Right ventricle myocardium superior (tissue), 1 donor: ENCODE measurements around the gene SIPA1L3. TPM values are rescaled to one million over a fixed set of nuclear protein-coding genes. Genes with fewer than 3 reads are reported as not detected.

ENCODE experiments used
- ATAC-seq: fragments of 200-7000 bp; cut with Tn5 transposase; one replicate; pipeline ENCODE4 v1.9.1; 2020; ENCODE audit warnings: mild to moderate bottlenecking; ENCODE audit not compliant: poor library complexity
- DNase-seq: peaks from one replicate; pipeline ENCODE4 v3.0.0-alpha.2; 2020
- intact Hi-C: fragments of 100-400 bp; cut with DNase I; formaldehyde crosslinking; loops from one replicate; pipeline ENCODE4 v1.11.2; 2022
- total RNA-seq: library from RNA; stranded (reverse); fragmentation: NEBNext Ultra II Directional; extraction: Animal tissue kit (Norgen Biotek cat#: 25700); gene quantifications from one replicate; pipeline ENCODE4 v1.2.1, GENCODE V29; 2021
- donor health status: DM: no; HTN: yes; CAD: no; lungs with severe emphysema.

Gene SIPA1L3
- total RNA-seq, 1 donor from 2014 or later, result 8.5 TPM

DNA sequence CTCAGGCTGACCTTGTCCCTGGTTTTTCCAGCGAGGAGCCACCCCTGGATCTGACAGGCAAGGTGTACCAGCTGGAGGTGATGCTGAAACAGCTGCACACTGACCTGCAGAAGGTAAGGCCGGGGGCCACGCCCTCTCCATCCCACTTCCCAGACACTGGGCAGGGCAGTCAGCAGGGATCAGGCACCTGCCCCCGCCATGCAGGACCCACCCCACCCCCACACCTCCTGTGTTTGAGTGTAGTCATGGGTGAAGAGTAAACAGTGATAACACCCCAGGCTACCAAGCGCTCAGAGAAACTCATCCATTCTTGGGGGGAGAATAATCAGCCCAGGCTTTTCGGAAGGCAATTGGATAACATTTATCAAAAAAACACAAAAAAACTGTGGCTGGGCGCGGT, 297.1 kb downstream of the SIPA1L3 start:
- DNase-seq (no peak), ATAC-seq (peak; percentile 43)
- intact Hi-C loops, result no loop called here

DNA sequence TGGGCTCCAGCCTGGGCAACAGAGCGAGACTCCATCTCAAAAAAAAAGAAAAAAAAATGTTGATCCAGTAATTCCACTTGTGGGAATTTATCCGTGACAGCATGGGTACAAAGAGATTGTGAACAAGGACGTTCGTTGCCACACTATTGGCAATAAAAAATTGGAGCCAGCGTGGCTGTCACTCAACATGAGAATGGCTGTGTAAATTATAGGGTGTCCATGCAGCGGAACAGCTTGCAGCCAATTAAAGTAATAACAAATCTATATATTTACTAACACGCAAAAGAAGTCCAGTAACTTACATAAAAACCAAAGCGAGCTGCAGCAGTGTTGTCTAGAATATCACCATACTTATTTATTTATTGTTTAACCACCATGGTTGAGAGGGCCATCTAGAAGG, 297.7 kb downstream of the SIPA1L3 start:
- intact Hi-C loops, result no loop called here
- DNase-seq (no peak), ATAC-seq (no peak)

DNA sequence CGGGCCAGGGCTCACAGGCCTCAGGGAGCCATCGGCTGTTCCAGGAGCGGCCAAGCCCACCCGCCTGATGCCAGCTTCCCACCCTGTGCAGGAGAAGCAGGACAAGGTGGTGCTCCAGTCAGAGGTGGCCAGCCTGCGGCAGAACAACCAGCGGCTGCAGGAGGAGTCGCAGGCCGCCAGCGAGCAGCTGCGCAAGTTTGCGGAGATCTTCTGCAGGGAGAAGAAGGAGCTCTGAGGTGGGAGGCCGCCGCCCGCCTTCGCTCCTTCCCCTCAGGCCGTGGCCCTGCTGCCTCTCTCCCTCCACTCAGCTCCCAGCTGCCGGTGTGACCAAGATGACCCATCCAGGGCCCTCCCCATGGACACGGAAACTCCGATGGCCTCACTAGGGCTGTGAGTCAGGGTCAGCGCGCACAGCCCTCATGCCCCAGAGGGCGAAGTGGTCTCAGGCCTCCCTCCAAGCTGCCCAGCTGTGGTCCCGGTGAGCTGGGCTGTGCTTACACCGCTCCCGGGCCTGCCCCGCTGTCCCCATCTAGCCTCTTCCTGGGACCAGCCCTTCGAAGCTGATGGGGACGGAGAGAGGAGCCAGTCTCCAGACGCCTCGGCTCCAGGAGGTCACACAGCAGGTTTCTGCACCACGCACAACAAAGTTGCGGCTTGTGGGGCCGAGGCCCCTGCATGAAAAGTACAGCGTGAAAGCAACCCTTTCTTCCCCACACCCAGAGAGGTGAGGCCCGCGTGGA, 299.2 kb downstream of the SIPA1L3 start:
- intact Hi-C loops, result no loop called here
- DNase-seq (no peak), ATAC-seq (no peak)

DNA sequence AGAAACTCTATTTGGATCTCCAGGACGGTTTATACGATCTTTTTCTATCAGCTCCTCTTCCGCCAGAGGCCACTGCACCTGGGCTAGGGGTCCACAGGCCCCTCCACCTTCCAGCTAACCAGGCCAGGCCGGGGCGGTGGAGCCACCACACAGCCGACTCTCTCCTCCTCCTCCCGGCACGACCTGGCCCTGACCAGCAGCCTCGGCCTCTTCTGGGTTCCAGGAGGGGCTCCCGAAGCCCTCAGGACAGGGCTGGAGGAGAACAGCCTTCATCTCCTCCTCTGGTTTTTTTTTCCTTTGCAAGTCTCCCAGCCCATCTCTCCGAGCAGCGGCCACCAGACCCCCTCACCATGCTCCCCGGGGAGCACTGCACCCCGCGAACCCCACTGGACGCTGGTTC, 299.9 kb downstream of the SIPA1L3 start:
- ATAC-seq, result no peak
- DNase-seq, result no peak
- intact Hi-C loops, result no loop called here

DNA sequence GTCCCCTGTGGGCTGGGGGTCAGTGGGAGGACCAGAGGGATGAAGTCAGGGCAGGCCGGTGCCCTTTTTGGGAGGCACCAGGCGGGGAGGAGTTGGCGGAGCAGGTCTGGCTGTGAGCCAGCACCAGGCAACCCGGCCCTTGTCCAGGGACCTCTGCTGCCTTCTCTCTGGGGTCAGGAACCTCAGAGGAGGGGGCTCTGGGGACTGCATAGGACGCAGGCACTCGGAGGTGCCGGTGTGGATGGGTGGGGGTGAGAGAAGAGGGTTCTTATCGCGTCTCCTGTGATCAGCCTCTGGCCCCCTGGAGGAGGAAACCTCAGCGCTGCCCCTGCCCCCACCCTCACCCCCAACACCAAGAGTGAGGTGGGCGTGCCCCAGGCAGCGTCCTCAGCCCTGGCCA, 300.5 kb downstream of the SIPA1L3 start:
- no peak for DNase-seq
- intact Hi-C loops, result no loop called here
- ATAC-seq, result no peak

- ATAC-seq (no peak), DNase-seq (no peak)
- intact Hi-C loops, result no loop called here
Observed at GRCh38 chr19:38208571-38208970, 301.6 kb downstream of the SIPA1L3 start.

GRCh38 chr19:38209152-38209551, 302.1 kb downstream of the SIPA1L3 start:
- DNase-seq, result no peak
- intact Hi-C loops, result no loop called here
- no peak for ATAC-seq

DNA sequence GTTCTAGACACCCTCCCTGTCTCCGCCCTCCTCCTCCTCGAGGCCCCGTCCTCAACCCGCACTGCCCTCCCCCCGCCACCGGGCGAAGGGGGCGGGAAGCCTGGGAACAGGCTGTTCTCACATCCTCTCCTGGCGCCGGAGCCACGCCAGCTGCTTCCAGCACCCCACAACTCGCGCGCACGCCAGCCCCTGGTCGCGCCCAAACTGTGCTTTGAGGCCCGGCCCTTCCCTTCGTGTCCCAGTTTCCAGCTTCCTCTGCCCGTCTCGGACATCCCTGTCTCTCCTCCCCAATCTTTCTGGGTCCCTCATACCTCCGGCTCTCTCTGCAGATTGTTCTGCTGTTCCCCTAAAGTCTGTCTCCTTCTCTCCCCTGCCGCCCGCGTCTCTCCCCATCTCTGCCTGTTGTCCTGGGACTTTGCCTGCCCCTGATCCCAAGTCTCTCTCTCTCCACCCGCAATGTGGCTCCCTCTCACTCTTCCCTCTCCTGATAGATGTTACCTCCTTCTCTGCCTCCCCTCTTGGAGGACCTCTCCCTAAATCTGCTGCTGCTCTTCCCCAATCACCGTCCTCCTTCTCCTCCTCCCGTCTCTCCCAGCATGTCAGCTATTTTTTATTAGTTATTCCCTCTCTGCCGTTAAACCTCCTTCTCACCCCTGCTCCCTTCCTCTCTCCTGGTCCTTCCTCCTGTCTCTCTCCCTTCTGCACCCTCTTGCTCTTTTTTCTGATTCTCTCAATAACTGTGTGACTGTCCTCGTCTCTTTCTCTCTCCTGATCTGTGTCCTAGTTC, 302.9 kb downstream of the SIPA1L3 start:
- intact Hi-C loops, result no loop called here
- DNase-seq (peak; percentile 89), ATAC-seq (peak; percentile 84)

- intact Hi-C loops, result no loop called here
- DNase-seq (peak; percentile 76), ATAC-seq (peak; percentile 62)
Observed at GRCh38 chr19:38210458-38210987, 303.5 kb downstream of the SIPA1L3 start.

DNA sequence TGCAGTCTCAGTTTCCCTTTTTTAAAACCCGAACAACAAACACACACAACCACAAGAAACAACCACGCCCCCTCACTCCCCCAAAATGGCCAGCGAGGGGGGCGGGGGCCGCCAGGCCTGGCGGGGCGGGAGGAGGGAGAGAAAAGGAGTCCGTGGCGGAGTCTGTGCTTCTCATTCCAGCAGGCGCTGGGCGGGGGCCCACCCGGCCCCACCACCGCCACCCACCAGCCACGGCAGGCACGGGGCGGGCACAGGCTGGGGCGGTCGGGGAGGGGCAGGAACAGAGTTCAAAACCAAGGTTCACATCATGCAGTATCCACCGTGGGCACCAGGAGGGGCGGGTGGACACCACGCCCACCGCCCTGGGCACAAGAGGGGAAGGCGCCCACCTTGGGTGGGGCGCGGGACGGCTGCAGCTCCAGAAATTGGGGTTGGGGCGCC, 304.2 kb downstream of the SIPA1L3 start:
- intact Hi-C loops, result no loop called here
- ATAC-seq, result no peak
- DNase-seq, result no peak

GRCh38 chr19:38211766-38212165, 304.8 kb downstream of the SIPA1L3 start:
- ATAC-seq (no peak), DNase-seq (no peak)
- intact Hi-C loops, result no loop called here

GRCh38 chr19:38213469-38213868, 306.5 kb downstream of the SIPA1L3 start:
- no peak for ATAC-seq
- intact Hi-C loops, result no loop called here

GRCh38 chr19:38213911-38214625, 307.1 kb downstream of the SIPA1L3 start:
- DNase-seq (no peak), ATAC-seq (no peak)
- intact Hi-C loops, result no loop called here

More at GRCh38 chr19:38213469-38213868, 306.5 kb downstream of the SIPA1L3 start:
- no peak for DNase-seq

DNA sequence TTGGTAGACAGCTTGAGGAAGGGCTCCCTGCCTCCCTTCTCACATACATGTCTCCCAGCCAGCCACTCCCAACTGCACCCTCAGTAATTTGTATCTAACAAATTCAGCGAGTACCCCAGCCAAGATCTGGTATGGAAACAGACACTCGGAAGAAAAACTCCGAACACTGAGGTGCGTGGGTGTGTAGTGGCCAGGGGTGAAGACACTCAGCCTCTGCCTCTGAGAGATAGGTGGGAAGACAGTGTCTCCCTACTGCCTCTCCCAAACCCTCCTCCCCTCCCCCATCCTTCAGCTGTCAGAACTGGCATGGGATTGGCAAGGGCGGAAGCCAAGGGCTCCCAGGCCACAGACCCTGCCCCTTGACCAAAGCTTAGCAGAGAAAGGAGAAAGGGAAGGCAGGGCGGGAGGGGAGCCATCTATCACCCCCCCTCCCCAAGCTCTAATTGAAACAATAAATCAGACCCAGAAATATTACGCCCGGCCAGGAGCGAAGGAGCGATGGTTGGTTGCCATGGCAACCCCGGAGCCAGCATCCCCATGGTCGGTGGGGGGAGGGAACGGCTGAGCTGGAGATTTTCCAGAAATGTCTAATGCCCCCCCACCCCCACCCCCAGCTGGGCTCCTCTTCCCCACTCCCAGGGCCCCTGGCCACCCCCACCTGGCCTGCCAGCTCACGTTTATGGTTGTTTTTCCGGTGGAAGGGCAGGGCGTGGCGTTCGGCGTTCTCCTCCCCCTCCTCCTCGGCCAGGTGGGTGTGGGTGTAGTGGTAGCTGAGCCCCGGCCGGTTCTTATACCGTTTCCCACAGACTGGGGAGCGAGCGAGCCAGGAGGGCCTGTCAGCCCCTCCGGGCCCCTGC, 310.0 kb downstream of the SIPA1L3 start:
- intact Hi-C loops, result no loop called here

DNA sequence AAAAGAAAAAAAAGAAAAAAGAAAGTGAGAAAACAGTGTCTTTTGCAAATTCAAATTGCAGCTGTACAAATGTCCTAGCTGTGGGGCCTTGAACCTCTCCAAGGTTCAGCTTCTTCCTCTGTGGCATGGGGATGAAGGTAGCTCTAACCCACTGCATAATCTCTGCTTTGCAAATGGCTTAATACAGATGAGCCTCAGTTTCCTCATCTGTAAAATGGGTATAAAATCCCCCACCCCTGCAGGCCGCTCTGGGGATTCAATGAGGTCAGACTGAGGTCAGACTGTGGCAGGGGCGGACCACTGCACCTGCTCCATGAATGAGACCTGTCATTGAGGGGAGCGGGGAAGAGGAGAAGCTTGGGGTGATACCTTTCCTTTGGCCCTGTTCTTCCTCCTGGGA, 311.2 kb downstream of the SIPA1L3 start:
- intact Hi-C loops, result no loop called here
- DNase-seq (no peak), ATAC-seq (no peak)

More for the DNA sequence above, 310.0 kb downstream of the SIPA1L3 start:
- DNase-seq (no peak), ATAC-seq (no peak)

- DNase-seq, result no peak
- ATAC-seq, result no peak
- intact Hi-C loops, result no loop called here
Observed at GRCh38 chr19:38219221-38219620, 312.2 kb downstream of the SIPA1L3 start.

GRCh38 chr19:38221421-38221820, 314.4 kb downstream of the SIPA1L3 start:
- intact Hi-C loops, result no loop called here
- DNase-seq (no peak), ATAC-seq (no peak)
